Adrenal gland (tissue), 5 donors: ENCODE measurements around the gene NHS.

ENCODE experiments used
- POLR2A ChIP-seq, 2 donors: fragments of 450-650 bp; IDR thresholded peaks; one replicate each; pipeline ENCODE4 v1.6.1; 2017; ENCODE audit warnings: antibody characterized with exemption in 2 of 2, mild to moderate bottlenecking in 2 of 2, moderate library complexity in 1 of 2
- TF ChIP-seq, protein P1 (sequence below), 6 experiments: fragments of 450-650 bp in 4 of 6; fragments of 200-600 bp in 2 of 6; sonication (generic) in 1 of 6; IDR thresholded peaks; 1 replicate in 5 of 6; 2 replicates in 1 of 6; pipeline versions ENCODE4 v1.5.1 to v1.8.0; 2016 to 2021; ENCODE audit warnings: antibody characterized with exemption in 6 of 6, mild to moderate bottlenecking in 2 of 6, moderate library complexity in 1 of 6
- donor health status: DM: no; HTN: no; CAD: no.

DNA sequence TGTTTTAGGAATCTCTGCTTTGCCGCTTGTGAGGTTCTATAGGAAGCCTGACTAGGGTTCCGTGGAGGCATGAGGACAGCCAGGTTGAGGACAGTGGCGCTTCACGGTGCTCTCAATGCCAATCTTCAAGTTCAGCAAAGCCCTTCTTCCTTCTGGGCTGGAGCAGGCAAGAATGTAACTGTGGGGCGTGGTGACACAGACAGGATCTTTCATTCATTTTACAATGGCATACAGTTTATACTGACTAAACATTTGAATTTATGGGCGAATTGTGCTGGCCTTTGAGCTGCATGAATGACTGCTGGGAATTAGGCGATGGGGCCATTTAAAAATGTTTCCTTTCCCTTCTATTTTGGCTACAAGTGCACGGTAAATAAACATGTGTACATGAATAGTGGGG, 2.9 kb upstream of the NHS start:
- TF ChIP-seq, protein P1, sequence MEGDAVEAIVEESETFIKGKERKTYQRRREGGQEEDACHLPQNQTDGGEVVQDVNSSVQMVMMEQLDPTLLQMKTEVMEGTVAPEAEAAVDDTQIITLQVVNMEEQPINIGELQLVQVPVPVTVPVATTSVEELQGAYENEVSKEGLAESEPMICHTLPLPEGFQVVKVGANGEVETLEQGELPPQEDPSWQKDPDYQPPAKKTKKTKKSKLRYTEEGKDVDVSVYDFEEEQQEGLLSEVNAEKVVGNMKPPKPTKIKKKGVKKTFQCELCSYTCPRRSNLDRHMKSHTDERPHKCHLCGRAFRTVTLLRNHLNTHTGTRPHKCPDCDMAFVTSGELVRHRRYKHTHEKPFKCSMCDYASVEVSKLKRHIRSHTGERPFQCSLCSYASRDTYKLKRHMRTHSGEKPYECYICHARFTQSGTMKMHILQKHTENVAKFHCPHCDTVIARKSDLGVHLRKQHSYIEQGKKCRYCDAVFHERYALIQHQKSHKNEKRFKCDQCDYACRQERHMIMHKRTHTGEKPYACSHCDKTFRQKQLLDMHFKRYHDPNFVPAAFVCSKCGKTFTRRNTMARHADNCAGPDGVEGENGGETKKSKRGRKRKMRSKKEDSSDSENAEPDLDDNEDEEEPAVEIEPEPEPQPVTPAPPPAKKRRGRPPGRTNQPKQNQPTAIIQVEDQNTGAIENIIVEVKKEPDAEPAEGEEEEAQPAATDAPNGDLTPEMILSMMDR (IDR thresholded peaks at IDR 0.05) = no peak
- no peak for TF ChIP-seq POLR2A (IDR thresholded peaks at IDR 0.05)
